OCI-LY1 (cell line): Measurements from ENCODE around the gene PAX4.

Source experiments
- H2AFZ ChIP-seq: fragments of 200-600 bp; sonication (generic), shearing (Covaris generic); 2 replicates; pipeline ENCODE4 v1.6.0; 2014; ENCODE audit warnings: antibody characterized with exemption, mild to moderate bottlenecking, low read length
- H3F3A ChIP-seq: fragments of 200-600 bp; sonication (generic), shearing (Covaris generic); 2 replicates; pipeline ENCODE4 v1.6.0; 2014; ENCODE audit warnings: mild to moderate bottlenecking, antibody characterized with exemption, low read length, moderate library complexity; ENCODE audit not compliant: insufficient read depth
- H3K27ac ChIP-seq: fragments of 200-600 bp; sonication (generic); 2 replicates; pipeline ENCODE4 v1.5.1; 2014; ENCODE audit warnings: low read length, mixed run types, mild to moderate bottlenecking, low read depth; ENCODE audit not compliant: poor library complexity, severe bottlenecking
- H3K27me3 ChIP-seq: fragments of 200-600 bp; sonication (generic); 2 replicates; pipeline ENCODE4 v1.6.0; 2014; ENCODE audit warnings: antibody characterized with exemption, mild to moderate bottlenecking, low read length, moderate library complexity; ENCODE audit not compliant: insufficient read depth
- H3K36me3 ChIP-seq: fragments of 200-600 bp; sonication (generic); 2 replicates; pipeline ENCODE4 v1.6.1; 2014; ENCODE audit warnings: mild to moderate bottlenecking, antibody characterized with exemption, low read length, moderate library complexity, mixed read lengths; ENCODE audit not compliant: insufficient read depth
- H3K4me1 ChIP-seq: fragments of 200-600 bp; sonication (generic); 2 replicates; pipeline ENCODE4 v1.5.1; 2014; ENCODE audit warnings: mild to moderate bottlenecking, low read length, moderate library complexity; ENCODE audit not compliant: insufficient read depth, severe bottlenecking
- H3K4me2 ChIP-seq: fragments of 200-600 bp; sonication (generic), shearing (Covaris generic); 2 replicates; pipeline ENCODE4 v1.6.1; 2014; ENCODE audit warnings: low read length
- H3K4me3 ChIP-seq: fragments of 200-600 bp; sonication (generic); 2 replicates; pipeline ENCODE4 v1.5.1; 2014; ENCODE audit warnings: low read length, low read depth, mild to moderate bottlenecking, mixed read lengths; ENCODE audit not compliant: poor library complexity, severe bottlenecking
- H3K79me2 ChIP-seq: fragments of 200-600 bp; shearing (Covaris generic); 2 replicates; pipeline ENCODE4 v1.6.1; 2016; ENCODE audit warnings: mixed run types, low read length, mixed read lengths; ENCODE audit not compliant: insufficient read depth
- H3K9ac ChIP-seq: fragments of 200-600 bp; sonication (generic), shearing (Covaris generic); 2 replicates; pipeline ENCODE4 v1.6.1; 2014; ENCODE audit warnings: mild to moderate bottlenecking, low read length, mixed read lengths
- H3K9me2 ChIP-seq: fragments of 200-600 bp; sonication (generic), shearing (Covaris generic); 2 replicates; pipeline ENCODE4 v1.6.1; 2014; ENCODE audit warnings: low read depth, mild to moderate bottlenecking, low read length, mixed read lengths
- H3K9me3 ChIP-seq: fragments of 200-600 bp; shearing (Covaris generic); 2 replicates; pipeline ENCODE4 v1.6.1; 2014; ENCODE audit warnings: low read length, mixed read lengths
- H4K20me1 ChIP-seq: fragments of 200-600 bp; sonication (generic), shearing (Covaris generic); 2 replicates; pipeline ENCODE4 v1.6.0; 2016; ENCODE audit warnings: mild to moderate bottlenecking, low read length; ENCODE audit not compliant: insufficient read depth
- EZH2 ChIP-seq: fragments of 200-600 bp; sonication (generic), shearing (Covaris generic); IDR thresholded peaks from 2 replicates; pipeline ENCODE4 v1.8.0; 2017; ENCODE audit warnings: borderline replicate concordance, mixed run types, mild to moderate bottlenecking, antibody characterized with exemption, low read length, moderate library complexity, mixed read lengths
- TF ChIP-seq, protein P1 (sequence below): fragments of 200-600 bp; sonication (generic), shearing (Covaris generic); IDR thresholded peaks from 2 replicates; pipeline ENCODE4 v1.5.1; 2017; ENCODE audit warnings: mild to moderate bottlenecking, antibody characterized with exemption, low read length, moderate library complexity, mixed read lengths

PAX4 gene

DNA sequence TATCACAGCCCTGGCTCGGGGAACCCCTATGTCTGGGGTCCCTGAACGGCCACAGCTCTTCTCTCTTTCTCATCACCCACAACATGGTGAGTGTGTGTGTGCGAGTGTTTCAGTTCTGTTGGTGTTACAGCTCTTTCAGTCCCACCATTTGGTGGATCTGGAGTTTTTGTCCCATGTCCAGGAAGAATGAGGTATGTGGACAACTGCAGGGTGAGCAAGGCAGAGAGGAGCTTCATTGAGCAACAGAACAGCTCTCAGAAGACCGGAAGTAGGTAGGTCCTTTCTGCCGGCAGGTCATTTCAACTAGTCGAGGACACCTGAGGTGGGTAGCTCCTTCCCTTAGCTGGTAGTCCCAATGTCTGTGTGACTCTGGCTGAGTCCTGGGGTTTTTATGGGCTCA is 9.5 kb downstream of the PAX4 start:
- H3K9me2 ChIP-seq = no peaks in the 10 kb centered on the region
- H3K9ac ChIP-seq = no peak overlapping the region
- no peak overlapping the region for H3K4me3 ChIP-seq
- H3K27me3 ChIP-seq = peaks cover 7% of the 10 kb centered on the region; the same call in 1 of the 2 replicates
- TF ChIP-seq EZH2 = no peak
- TF ChIP-seq, protein P1, sequence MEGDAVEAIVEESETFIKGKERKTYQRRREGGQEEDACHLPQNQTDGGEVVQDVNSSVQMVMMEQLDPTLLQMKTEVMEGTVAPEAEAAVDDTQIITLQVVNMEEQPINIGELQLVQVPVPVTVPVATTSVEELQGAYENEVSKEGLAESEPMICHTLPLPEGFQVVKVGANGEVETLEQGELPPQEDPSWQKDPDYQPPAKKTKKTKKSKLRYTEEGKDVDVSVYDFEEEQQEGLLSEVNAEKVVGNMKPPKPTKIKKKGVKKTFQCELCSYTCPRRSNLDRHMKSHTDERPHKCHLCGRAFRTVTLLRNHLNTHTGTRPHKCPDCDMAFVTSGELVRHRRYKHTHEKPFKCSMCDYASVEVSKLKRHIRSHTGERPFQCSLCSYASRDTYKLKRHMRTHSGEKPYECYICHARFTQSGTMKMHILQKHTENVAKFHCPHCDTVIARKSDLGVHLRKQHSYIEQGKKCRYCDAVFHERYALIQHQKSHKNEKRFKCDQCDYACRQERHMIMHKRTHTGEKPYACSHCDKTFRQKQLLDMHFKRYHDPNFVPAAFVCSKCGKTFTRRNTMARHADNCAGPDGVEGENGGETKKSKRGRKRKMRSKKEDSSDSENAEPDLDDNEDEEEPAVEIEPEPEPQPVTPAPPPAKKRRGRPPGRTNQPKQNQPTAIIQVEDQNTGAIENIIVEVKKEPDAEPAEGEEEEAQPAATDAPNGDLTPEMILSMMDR = no peak
- H3K4me1 ChIP-seq = no peaks in the 10 kb centered on the region
- H2AFZ ChIP-seq = no peak overlapping the region
- no peak overlapping the region for H3K27ac ChIP-seq
- no peaks in the 10 kb centered on the region for H3K36me3 ChIP-seq
- peaks cover 13% of the 10 kb centered on the region for H3K9me3 ChIP-seq
- no peaks in the 10 kb centered on the region for H4K20me1 ChIP-seq
- no peaks in the 10 kb centered on the region for H3F3A ChIP-seq
- no peak overlapping the region for H3K4me2 ChIP-seq
- no peaks in the 10 kb centered on the region for H3K79me2 ChIP-seq

- no peaks in the 10 kb centered on the region for H3K79me2 ChIP-seq
- no peaks in the 10 kb centered on the region for H3K4me1 ChIP-seq
- H3K27ac ChIP-seq = no peak overlapping the region
- no peak overlapping the region for H3K4me2 ChIP-seq
- no peaks in the 10 kb centered on the region for H3F3A ChIP-seq
- H3K36me3 ChIP-seq = no peaks in the 10 kb centered on the region
- no peaks in the 10 kb centered on the region for H3K9me3 ChIP-seq
- no peaks in the 10 kb centered on the region for H3K9me2 ChIP-seq
- no peak overlapping the region for H2AFZ ChIP-seq
- no peaks in the 10 kb centered on the region for H3K27me3 ChIP-seq
- no peaks in the 10 kb centered on the region for H4K20me1 ChIP-seq
- TF ChIP-seq, protein P1 = no peak
- no peak for TF ChIP-seq EZH2
- H3K4me3 ChIP-seq = no peak overlapping the region
- H3K9ac ChIP-seq = no peak overlapping the region
Observed at GRCh38 chr7:127600885-127601284, 17.1 kb downstream of the PAX4 start.

GRCh38 chr7:127598318-127598717 is 19.6 kb downstream of the PAX4 start:
- Histone ChIP-seq H3K4me3 (no peak overlapping the region), H2AFZ (no peak overlapping the region), H3K9ac (no peak overlapping the region), H3K36me3 (no peaks in the 10 kb centered on the region), H3K79me2 (no peaks in the 10 kb centered on the region), H3K9me2 (no peaks in the 10 kb centered on the region), H4K20me1 (no peaks in the 10 kb centered on the region), H3K27me3 (no peaks in the 10 kb centered on the region; the same call in 1 of the 2 replicates), H3K4me1 (no peaks in the 10 kb centered on the region), H3F3A (no peaks in the 10 kb centered on the region), H3K4me2 (no peak overlapping the region), H3K27ac (no peak overlapping the region), H3K9me3 (no peaks in the 10 kb centered on the region)
- TF ChIP-seq, protein P1 = peak; percentile 69
- no peak for TF ChIP-seq EZH2
